CD4-positive, CD25-positive, alpha-beta regulatory T cell (primary cell): ENCODE results near the gene PLXDC2. TPM values are rescaled to one million over a fixed set of nuclear protein-coding genes. Genes with fewer than 3 reads are reported as not detected.
"Not testable (repeated sequence)": the region's sequence is repeated elsewhere in the genome, so short reads cannot be mapped to it uniquely, and the experiment has no call there.

Experiments used
- ATAC-seq, 2 donors: fragments of 150-1000 bp; cut with Tn5 transposase; one replicate each; pipeline ENCODE4 v1.10.0; 2021; ENCODE audit warnings: low read depth in 2 of 2, moderate number of reproducible peaks in 2 of 2, moderate library complexity in 1 of 2
- DNase-seq, 3 donors: peaks; one replicate each; pipeline versions ENCODE4 v3.0.0 to v3.0.0-alpha.2; 2012 to 2022; ENCODE audit warnings: mixed read lengths in 1 of 3
- H3K27ac ChIP-seq: one replicate; pipeline ENCODE4 v1.7.0; 2013; ENCODE audit warnings: mild to moderate bottlenecking, low read length; ENCODE audit not compliant: insufficient read depth, poor library complexity, severe bottlenecking
- H3K27me3 ChIP-seq: one replicate; pipeline ENCODE4 v1.7.0; 2013; ENCODE audit warnings: low read length; ENCODE audit not compliant: control insufficient read depth, insufficient read depth
- H3K36me3 ChIP-seq: one replicate; pipeline ENCODE4 v1.7.0; 2013; ENCODE audit warnings: mild to moderate bottlenecking, low read length, moderate library complexity; ENCODE audit not compliant: control insufficient read depth, insufficient read depth
- H3K4me1 ChIP-seq: 2 replicates; pipeline ENCODE4 v1.7.0; 2013; ENCODE audit warnings: mild to moderate bottlenecking, low read length; ENCODE audit not compliant: insufficient read depth, control insufficient read depth, poor library complexity, severe bottlenecking
- H3K4me3 ChIP-seq: one replicate; pipeline ENCODE4 v1.7.0; 2013; ENCODE audit warnings: low read depth, mild to moderate bottlenecking, low read length, moderate library complexity
- H3K9me3 ChIP-seq, 2 experiments: 1 replicate in 1 of 2; 2 replicates in 1 of 2; pipeline ENCODE4 v1.7.0; 2013; ENCODE audit warnings: low read length in 2 of 2, mild to moderate bottlenecking in 1 of 2, moderate library complexity in 1 of 2; ENCODE audit not compliant: control insufficient read depth in 2 of 2
- H3K27ac Mint-ChIP-seq, 3 donors: one replicate each; pipeline ENCODE4 v1.8.0; 2020 to 2022; ENCODE audit warnings: mild to moderate bottlenecking in 3 of 3, mixed read lengths in 3 of 3, moderate library complexity in 2 of 3
- H3K27me3 Mint-ChIP-seq: one replicate; pipeline ENCODE4 v1.8.0; 2022; ENCODE audit warnings: mild to moderate bottlenecking, mixed read lengths
- H3K36me3 Mint-ChIP-seq: one replicate; pipeline ENCODE4 v1.8.0; 2020; ENCODE audit warnings: mixed read lengths
- H3K4me1 Mint-ChIP-seq, 4 donors: one replicate each; pipeline ENCODE4 v1.8.0; 2020 to 2022; ENCODE audit warnings: mixed read lengths in 4 of 4, mild to moderate bottlenecking in 1 of 4
- H3K4me3 Mint-ChIP-seq, 4 donors: one replicate each; pipeline ENCODE4 v1.8.0; 2020 to 2022; ENCODE audit warnings: mild to moderate bottlenecking in 4 of 4, mixed read lengths in 4 of 4, moderate library complexity in 3 of 4
- H3K9me3 Mint-ChIP-seq, 7 donors: one replicate each; pipeline ENCODE4 v1.8.0; 2020 to 2022; ENCODE audit warnings: mixed read lengths in 7 of 7, mild to moderate bottlenecking in 3 of 7, moderate library complexity in 2 of 7
- polyA plus RNA-seq, 4 donors: library from polyadenylated mRNA; unstranded; fragments of 300-500 nt; fragmentation: Illumina TruSeq; gene quantifications; one replicate each; pipeline ENCODE4 v1.2.3, GENCODE V29; 2021
- total RNA-seq: library from RNA; stranded (reverse); gene quantifications from one replicate; pipeline ENCODE4 v1.2.3, GENCODE V29; 2022

PLXDC2 gene
- total and polyA plus RNA-seq, 5 donors from 2014 or later: 0.03 to 1.8 (median 0.10) TPM; not detected in 2

DNA sequence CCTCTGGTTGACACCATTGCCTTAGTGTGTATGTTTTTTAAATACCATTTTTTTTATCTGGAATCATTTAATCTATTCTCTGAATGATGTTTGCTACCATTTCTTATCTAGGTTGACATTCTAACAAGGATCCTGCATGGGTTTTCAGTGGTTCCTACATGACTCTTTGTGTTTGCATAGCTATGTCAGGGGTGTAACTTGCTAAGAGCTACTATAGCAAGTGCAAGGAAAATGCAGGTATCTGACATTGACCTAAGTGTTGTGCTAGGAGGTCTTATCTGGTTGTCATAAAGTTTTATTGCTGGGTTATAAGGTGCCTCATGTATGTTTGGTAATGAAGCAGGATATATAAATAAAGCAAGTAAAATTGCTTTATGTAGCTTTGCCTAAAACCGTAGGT is 183.2 kb downstream of the PLXDC2 start:
- Histone ChIP-seq H3K27me3 (no peaks in the 10 kb centered on the region), H3K9me3 (no peaks in the 10 kb centered on the region), H3K4me3 (no peak overlapping the region), H3K27ac (no peak overlapping the region), H3K36me3 (no peaks in the 10 kb centered on the region), H3K4me1 (no peaks in the 10 kb centered on the region)
- ATAC-seq: no peak
- Mint-ChIP-seq H3K9me3 (peaks cover 1 to 12% (median 8%) of the 10 kb centered on the region in 7 donors), H3K36me3 (no peaks in the 10 kb centered on the region), H3K4me1 (no peaks in the 10 kb centered on the region), H3K4me3 (no peak overlapping the region), H3K27ac (no peak overlapping the region), H3K27me3 (no peaks in the 10 kb centered on the region)
- no peak for DNase-seq

DNA sequence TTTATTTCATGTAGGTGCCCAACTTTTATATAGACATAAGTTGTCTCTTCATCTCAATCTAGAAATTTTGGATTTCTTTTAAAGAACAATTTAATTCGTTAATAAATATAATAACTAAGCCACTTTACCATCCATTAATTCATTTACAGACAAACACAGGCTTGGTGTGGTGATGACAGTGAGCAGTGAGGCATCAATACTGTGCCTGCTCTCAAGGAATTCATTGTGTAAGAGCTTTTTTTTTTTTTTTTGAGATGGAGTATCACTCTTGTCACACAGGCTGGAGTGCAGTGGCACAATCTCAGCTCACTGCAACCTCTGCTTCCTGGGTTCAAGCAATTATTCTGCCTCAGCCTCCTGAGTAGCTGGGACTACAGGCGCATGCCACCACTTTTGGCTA is 185.8 kb downstream of the PLXDC2 start:
- not testable (repeated sequence) for H3K4me3 ChIP-seq, H3K4me3 Mint-ChIP-seq, H3K27me3 ChIP-seq, H3K4me1 ChIP-seq, H3K27ac ChIP-seq, H3K36me3 ChIP-seq, H3K36me3 Mint-ChIP-seq, H3K27ac Mint-ChIP-seq, DNase-seq, ATAC-seq, H3K4me1 Mint-ChIP-seq, H3K27me3 Mint-ChIP-seq, H3K9me3 ChIP-seq, H3K9me3 Mint-ChIP-seq

DNA sequence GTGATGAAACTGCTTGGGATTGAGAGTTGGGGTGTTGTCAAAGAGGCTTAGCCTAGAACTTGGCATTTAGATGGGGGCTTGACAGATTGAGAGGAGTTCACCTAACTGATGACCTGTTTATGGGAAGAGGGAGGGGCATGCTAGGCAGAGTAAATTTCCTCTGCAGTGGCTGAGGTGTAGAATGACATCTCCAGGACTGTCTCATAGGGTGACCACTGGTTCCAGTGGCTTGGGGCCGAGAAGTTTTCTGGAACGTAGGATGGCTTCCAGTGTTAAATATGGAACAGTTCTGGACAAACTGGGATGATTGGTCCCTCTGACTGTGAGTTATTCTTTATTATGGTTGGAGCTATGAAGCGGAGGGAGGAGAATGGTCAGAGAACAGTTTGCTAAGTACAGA is 186.4 kb downstream of the PLXDC2 start:
- no peaks in the 10 kb centered on the region for H3K4me1 Mint-ChIP-seq
- H3K4me1 ChIP-seq: no peaks in the 10 kb centered on the region

DNA sequence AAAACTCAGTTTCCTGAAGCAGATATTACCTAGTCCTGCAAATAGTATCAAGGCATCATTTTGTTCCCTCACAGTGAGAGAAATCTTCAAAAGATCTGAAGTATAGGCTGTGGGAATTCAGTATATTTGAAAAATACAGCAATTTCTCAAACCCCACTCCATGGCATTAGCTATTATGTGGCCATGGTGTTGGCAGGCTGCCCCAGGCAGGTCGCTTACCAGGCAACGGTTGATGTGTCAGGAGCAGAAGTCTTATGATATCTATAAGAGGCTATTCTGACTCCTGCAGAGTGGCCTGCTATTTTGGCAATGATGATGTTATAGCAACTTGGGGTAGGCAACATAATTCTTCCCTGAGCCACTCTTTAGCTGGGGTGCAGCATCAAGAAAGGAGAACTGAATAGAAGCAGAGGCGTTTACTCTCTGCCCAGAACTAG is 187.9 kb downstream of the PLXDC2 start:
- Histone ChIP-seq H3K27me3 (no peaks in the 10 kb centered on the region), H3K4me3 (no peak overlapping the region)

More for the DNA sequence above, 186.4 kb downstream of the PLXDC2 start:
- Histone ChIP-seq H3K36me3 (no peaks in the 10 kb centered on the region), H3K9me3 (no peaks in the 10 kb centered on the region), H3K4me3 (no peak overlapping the region), H3K27ac (no peak overlapping the region), H3K27me3 (no peaks in the 10 kb centered on the region)
- Mint-ChIP-seq H3K9me3 (peaks cover 1 to 10% (median 7%) of the 10 kb centered on the region in 7 donors), H3K27ac (no peak overlapping the region), H3K4me3 (no peak overlapping the region), H3K27me3 (no peaks in the 10 kb centered on the region), H3K36me3 (no peaks in the 10 kb centered on the region)
- no peak for ATAC-seq
- DNase-seq: no peak

DNA sequence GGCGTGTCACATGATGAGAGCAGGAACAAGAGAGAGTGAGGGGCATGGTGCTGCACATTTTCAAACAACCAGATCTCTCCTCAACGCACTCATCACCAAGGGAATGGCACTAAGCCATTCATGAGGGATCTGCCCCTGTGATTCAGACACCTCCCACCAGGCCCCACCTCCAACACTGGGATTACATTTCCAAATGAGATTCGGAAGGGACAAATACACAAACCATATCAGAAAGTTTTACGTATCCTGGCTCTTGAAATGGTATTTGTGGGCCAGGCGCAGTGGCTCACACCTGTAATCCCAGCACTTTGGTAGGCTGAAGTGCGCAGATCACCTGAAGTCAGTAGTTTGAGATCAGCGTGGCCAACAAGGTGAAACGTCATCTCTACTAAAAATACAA is 189.4 kb downstream of the PLXDC2 start:
- H3K4me1 ChIP-seq: no peaks in the 10 kb centered on the region

More for the DNA sequence above, 187.9 kb downstream of the PLXDC2 start:
- Mint-ChIP-seq H3K4me1 (no peaks in the 10 kb centered on the region), H3K27ac (peak overlapping the region in 1 of 3 donors; percentile 20), H3K4me3 (no peak overlapping the region), H3K36me3 (no peaks in the 10 kb centered on the region), H3K27me3 (no peaks in the 10 kb centered on the region), H3K9me3 (peaks cover 1 to 7% (median 5%) of the 10 kb centered on the region in 7 donors)
- no peak overlapping the region for H3K27ac ChIP-seq
- ATAC-seq (peak in 1 of 2 donors; percentile 11), DNase-seq (no peak)
- H3K36me3 ChIP-seq: no peaks in the 10 kb centered on the region
- H3K9me3 ChIP-seq: no peaks in the 10 kb centered on the region
- H3K4me1 ChIP-seq: no peaks in the 10 kb centered on the region

DNA sequence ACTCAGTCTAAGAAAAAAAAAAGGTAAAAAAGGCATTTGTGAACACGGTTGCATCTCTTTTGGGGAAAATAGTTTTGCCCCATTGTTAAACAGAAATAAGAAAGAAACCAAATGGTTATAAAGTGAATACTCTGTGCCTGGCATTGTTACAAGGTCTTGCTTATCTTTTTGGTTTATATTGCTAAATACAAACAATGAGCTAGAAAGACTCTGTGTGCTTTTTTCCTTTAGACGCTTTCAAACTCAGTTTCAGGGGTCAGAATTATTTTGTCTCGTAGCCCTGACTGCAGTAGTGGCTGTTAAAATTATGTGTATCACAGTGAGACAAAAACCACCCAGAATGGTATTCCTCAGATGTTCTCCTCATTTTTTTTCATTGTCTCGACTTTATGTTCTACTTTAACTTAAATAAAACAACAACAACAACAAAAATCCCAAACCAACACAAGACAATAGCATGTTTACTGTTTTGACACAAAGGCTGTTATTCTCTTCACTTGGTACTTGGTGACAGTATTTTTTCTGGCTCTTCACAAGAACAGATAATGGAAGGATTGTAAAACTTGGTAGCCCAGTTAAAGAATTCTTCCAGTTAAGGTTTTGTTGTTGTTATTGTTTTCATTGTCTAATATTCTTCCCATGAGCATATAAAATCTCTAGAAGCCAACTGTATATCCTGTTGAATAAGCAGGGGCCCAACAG is 190.1 kb downstream of the PLXDC2 start:
- DNase-seq: no peak
- H3K27ac ChIP-seq: no peak overlapping the region

More for the DNA sequence above, 189.4 kb downstream of the PLXDC2 start:
- no peak overlapping the region for H3K27ac ChIP-seq
- Mint-ChIP-seq H3K9me3 (peaks cover 4 to 6% (median 5%) of the 10 kb centered on the region in 7 donors), H3K36me3 (no peaks in the 10 kb centered on the region), H3K4me1 (no peaks in the 10 kb centered on the region), H3K27me3 (no peaks in the 10 kb centered on the region), H3K4me3 (no peak overlapping the region), H3K27ac (no peak overlapping the region)
- no peaks in the 10 kb centered on the region for H3K9me3 ChIP-seq
- no peak overlapping the region for H3K4me3 ChIP-seq
- ATAC-seq (no peak), DNase-seq (no peak)
- no peaks in the 10 kb centered on the region for H3K27me3 ChIP-seq
- H3K36me3 ChIP-seq: no peaks in the 10 kb centered on the region

DNA sequence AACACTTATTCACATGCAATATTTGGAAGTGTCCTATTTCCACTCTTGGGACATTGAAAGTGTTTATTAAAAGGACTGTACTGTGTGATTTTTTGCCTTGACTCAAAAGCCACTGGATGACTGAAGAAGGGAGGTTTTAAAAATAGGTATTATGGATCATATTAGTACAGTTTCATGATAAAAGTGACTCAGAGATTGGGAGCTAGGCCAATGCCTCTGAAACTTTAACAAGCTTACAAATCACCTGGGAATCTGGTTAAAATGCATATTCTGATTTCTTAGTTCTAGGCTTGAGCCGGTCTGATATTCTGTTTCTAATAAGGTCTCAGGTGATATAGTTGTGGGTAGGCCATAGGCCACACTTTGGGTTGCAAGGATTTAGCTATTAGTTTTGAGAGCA is 191.2 kb downstream of the PLXDC2 start:
- no peaks in the 10 kb centered on the region for H3K4me1 Mint-ChIP-seq
- ATAC-seq (no peak), DNase-seq (no peak)
- Histone ChIP-seq H3K36me3 (no peaks in the 10 kb centered on the region), H3K4me1 (no peaks in the 10 kb centered on the region), H3K9me3 (no peaks in the 10 kb centered on the region), H3K4me3 (no peak overlapping the region), H3K27ac (no peak overlapping the region), H3K27me3 (no peaks in the 10 kb centered on the region)
- H3K27me3 Mint-ChIP-seq: no peaks in the 10 kb centered on the region
- H3K36me3 Mint-ChIP-seq: no peaks in the 10 kb centered on the region
- H3K9me3 Mint-ChIP-seq: peaks cover 1 to 6% (median 5%) of the 10 kb centered on the region in 7 donors
- no peak overlapping the region for H3K4me3 Mint-ChIP-seq
- H3K27ac Mint-ChIP-seq: no peak overlapping the region

More for the DNA sequence above, 190.1 kb downstream of the PLXDC2 start:
- Mint-ChIP-seq H3K9me3 (peaks cover 4 to 6% (median 5%) of the 10 kb centered on the region in 7 donors), H3K4me3 (no peak overlapping the region), H3K27ac (no peak overlapping the region), H3K4me1 (no peaks in the 10 kb centered on the region), H3K27me3 (no peaks in the 10 kb centered on the region), H3K36me3 (no peaks in the 10 kb centered on the region)
- Histone ChIP-seq H3K27me3 (no peaks in the 10 kb centered on the region), H3K36me3 (no peaks in the 10 kb centered on the region), H3K4me3 (no peak overlapping the region), H3K9me3 (no peaks in the 10 kb centered on the region), H3K4me1 (no peaks in the 10 kb centered on the region)
- ATAC-seq: no peak
